Activated naive CD4-positive, alpha-beta T cell treated with anti-CD3 and anti-CD28 coated beads for 36 hours (primary cell): ENCODE data around the gene ACOT7. TPM values are rescaled to one million over a fixed set of nuclear protein-coding genes. Genes with fewer than 3 reads are reported as not detected.

ENCODE experiments used
- CTCF ChIA-PET: fragments of 350-600 bp; sonication (Branson Sonifier 250); formaldehyde crosslinking; loops from one replicate; lab custom pipeline; 2021; ENCODE audit warnings: antibody characterized with exemption; lab: Charles Lee
- DNase-seq: peaks from one replicate; pipeline ENCODE4 v3.0.0-alpha.2; 2020
- H3K27ac Mint-ChIP-seq: one replicate; pipeline ENCODE4 v1.8.0; 2021; ENCODE audit warnings: mild to moderate bottlenecking, mixed read lengths
- H3K27me3 Mint-ChIP-seq: one replicate; pipeline ENCODE4 v1.8.0; 2021; ENCODE audit warnings: low read depth, mixed read lengths
- H3K36me3 Mint-ChIP-seq: one replicate; pipeline ENCODE4 v1.8.0; 2021; ENCODE audit warnings: low read depth, mixed read lengths
- H3K4me1 Mint-ChIP-seq: one replicate; pipeline ENCODE4 v1.8.0; 2021; ENCODE audit warnings: low read depth, mixed read lengths
- H3K4me3 Mint-ChIP-seq: one replicate; pipeline ENCODE4 v1.8.0; 2021; ENCODE audit warnings: mild to moderate bottlenecking, moderate library complexity, mixed read lengths
- H3K9me3 Mint-ChIP-seq: one replicate; pipeline ENCODE4 v1.8.0; 2021; ENCODE audit warnings: mixed read lengths
- intact Hi-C: fragments of 100-400 bp; cut with micrococcal nuclease; formaldehyde crosslinking; loops from one replicate; pipeline ENCODE4 v1.15.1; 2023
- total RNA-seq, 2 experiments: library from RNA; stranded (reverse); gene quantifications; one replicate each; pipeline ENCODE4 v1.2.3, GENCODE V29; 2021

The ACOT7 gene
- total RNA-seq, 2 experiments from 2014 or later = 74.2 to 77.6 TPM

DNA sequence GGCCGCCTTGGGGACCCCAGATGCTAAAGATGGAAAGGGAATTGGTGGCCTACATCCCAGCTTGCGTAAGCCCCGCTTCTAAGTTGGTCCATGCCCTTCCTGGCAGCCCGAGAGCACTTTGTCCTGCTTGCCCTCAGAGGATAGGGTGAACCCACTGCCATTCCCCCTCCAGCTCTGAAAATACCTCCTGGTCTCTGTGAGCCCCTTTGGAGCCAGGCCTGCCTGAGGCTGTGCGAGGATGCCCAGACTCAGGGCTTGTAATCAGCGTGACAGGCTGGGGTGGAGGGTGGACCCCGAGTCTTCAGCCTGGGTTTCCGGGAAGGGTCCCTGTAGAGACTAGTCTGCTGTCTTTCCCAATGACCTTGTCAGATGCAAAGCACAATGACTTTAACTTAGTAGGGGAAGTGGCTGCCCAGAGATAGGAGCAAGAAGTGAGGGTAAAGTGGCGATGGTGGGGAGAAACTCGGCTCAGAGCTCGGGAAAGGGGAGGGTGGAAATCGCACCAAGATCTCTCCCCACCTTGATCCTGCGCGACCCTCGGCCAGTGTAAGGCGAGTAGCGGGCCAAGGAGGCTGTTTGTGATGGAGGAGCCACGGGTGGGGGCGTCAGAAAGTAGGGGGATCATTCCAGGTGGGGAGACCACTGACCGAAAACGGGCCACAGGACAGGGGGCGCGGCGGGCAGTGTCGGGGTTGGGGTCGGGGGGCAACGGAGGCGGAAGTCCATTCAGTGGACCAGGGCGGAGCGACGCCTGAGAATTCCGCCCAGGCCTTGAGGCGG lies 152.3 kb downstream of the ACOT7 start:
- Mint-ChIP-seq H3K4me1 (peaks cover 9% of the 10 kb centered on the region), H3K27me3 (peaks cover 42% of the 10 kb centered on the region), H3K27ac (no peak overlapping the region), H3K4me3 (no peak overlapping the region), H3K36me3 (no peaks in the 10 kb centered on the region), H3K9me3 (no peaks in the 10 kb centered on the region)
- no peak for DNase-seq
- CTCF ChIA-PET = no interaction called here
- intact Hi-C loops = no loop called here

DNA sequence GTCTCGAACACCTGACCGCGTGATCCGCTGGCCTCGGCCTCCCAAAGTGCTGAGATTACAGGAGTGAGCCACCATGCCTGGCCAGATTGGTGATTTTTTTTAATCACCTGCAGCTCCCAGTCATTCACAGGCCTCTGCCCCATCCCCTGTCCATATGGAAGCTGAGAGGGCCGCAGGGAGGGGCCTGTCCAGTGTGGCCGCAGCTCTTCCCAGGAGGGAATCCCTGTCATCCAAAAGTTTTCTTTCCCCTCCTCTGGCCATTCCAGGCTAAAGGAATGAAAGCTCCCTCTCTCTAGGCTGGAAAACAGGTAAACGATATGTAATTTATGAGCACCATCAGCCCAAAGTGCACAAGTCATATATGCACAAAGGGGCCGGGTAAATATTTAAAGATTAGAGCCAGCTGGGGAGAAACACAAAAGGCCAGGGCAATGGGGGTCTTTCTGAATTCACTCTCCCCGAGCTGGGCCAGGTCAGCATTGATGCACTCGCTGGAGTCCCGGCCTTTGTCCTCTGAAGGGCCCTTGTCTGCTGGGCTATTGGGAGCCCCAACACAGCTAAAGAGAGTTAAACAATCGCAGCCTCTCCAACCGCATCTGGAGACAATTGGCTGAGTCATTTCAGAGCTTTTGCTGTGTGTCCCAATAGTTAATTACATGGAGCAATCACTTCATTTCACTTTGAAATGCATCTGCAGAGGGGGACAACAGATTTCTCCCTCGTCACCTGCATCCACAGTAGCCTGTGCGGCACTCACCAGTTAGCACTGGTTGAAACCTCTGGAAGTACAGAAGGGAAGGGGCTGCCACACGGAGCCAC lies 153.4 kb downstream of the ACOT7 start:
- CTCF ChIA-PET = interaction anchor here (0.6 to 1.2 kb wide), 5 partner anchors 8 to 394 kb away, joined by 3 to 5 read pairs (median 3); no protein-coding TSS in a partner anchor
- Mint-ChIP-seq H3K36me3 (no peaks in the 10 kb centered on the region), H3K27me3 (peaks cover 38% of the 10 kb centered on the region), H3K4me3 (no peak overlapping the region), H3K9me3 (no peaks in the 10 kb centered on the region), H3K27ac (no peak overlapping the region), H3K4me1 (peaks cover 12% of the 10 kb centered on the region)
- intact Hi-C loops = no loop called here
- DNase-seq = no peak

DNA sequence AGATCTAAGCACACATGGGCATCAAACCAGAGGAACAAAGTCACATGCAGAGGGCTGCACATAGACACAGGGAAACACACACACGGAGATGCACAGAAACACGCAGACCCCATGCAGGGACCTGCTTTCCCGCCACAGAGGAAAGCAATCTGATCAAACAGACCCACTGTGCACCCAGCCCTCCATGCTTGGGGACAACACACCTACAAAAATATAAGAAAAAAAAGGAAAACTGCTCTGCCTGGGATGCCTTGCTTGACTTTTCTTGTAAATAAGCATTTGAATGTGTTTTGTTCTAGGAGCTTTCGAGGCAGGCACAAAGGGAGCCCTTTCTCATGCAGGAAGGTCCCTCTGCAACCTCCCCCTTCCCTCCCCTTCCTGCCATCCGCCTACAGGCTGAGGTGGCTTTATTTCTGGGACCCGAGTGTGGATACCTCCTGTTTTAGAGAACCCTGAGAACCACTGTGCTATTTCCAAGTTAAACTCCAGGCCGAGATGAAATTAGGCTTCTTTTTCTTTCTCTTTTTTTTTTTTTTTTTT lies 154.3 kb downstream of the ACOT7 start:
- peaks cover under 1% of the 10 kb centered on the region for H3K36me3 Mint-ChIP-seq
- no peak overlapping the region for H3K27ac Mint-ChIP-seq
- no peak for DNase-seq
- CTCF ChIA-PET = interaction anchor here (1.0 to 1.6 kb wide), 11 partner anchors 8 to 228 kb away, joined by 3 to 10 read pairs (median 3); partner anchors contain the start of gene ACOT7
- peaks cover 17% of the 10 kb centered on the region for H3K4me1 Mint-ChIP-seq
- H3K9me3 Mint-ChIP-seq = no peaks in the 10 kb centered on the region
- H3K27me3 Mint-ChIP-seq = peaks cover 33% of the 10 kb centered on the region
- no peak overlapping the region for H3K4me3 Mint-ChIP-seq
- intact Hi-C loops = no loop called here

GRCh38 chr1:6237093-6237492 lies 156.5 kb downstream of the ACOT7 start:
- Mint-ChIP-seq H3K27me3 (peaks cover 21% of the 10 kb centered on the region), H3K4me1 (peaks cover 32% of the 10 kb centered on the region), H3K4me3 (peak overlapping the region; percentile 9), H3K36me3 (peaks cover 16% of the 10 kb centered on the region), H3K27ac (peak overlapping the region; percentile 24), H3K9me3 (no peaks in the 10 kb centered on the region)
- no peak for DNase-seq
- intact Hi-C loops = no loop called here
- CTCF ChIA-PET = interaction anchor here (0.6 to 3.2 kb wide), 5 partner anchors 10 to 128 kb away, joined by 3 to 20 read pairs (median 4); no protein-coding TSS in a partner anchor

- DNase-seq = peak; percentile 22
- peaks cover 10% of the 10 kb centered on the region for H3K27me3 Mint-ChIP-seq
- H3K36me3 Mint-ChIP-seq = peaks cover 21% of the 10 kb centered on the region
- H3K4me3 Mint-ChIP-seq = peak overlapping the region; percentile 87
- intact Hi-C loops = loop anchor here (1.0 to 2.0 kb wide), 2 partner anchors 29 to 242 kb away; partner anchors contain the start of genes NPHP4 and RNF207
- peak overlapping the region; percentile 26 for H3K27ac Mint-ChIP-seq
- peaks cover 26% of the 10 kb centered on the region for H3K4me1 Mint-ChIP-seq
- CTCF ChIA-PET = interaction anchor here (0.8 to 3.2 kb wide), 2 partner anchors 12 to 29 kb away, joined by 3 to 20 read pairs; no protein-coding TSS in a partner anchor
- no peaks in the 10 kb centered on the region for H3K9me3 Mint-ChIP-seq
Observed at GRCh38 chr1:6235296-6235677, 158.3 kb downstream of the ACOT7 start.

DNA sequence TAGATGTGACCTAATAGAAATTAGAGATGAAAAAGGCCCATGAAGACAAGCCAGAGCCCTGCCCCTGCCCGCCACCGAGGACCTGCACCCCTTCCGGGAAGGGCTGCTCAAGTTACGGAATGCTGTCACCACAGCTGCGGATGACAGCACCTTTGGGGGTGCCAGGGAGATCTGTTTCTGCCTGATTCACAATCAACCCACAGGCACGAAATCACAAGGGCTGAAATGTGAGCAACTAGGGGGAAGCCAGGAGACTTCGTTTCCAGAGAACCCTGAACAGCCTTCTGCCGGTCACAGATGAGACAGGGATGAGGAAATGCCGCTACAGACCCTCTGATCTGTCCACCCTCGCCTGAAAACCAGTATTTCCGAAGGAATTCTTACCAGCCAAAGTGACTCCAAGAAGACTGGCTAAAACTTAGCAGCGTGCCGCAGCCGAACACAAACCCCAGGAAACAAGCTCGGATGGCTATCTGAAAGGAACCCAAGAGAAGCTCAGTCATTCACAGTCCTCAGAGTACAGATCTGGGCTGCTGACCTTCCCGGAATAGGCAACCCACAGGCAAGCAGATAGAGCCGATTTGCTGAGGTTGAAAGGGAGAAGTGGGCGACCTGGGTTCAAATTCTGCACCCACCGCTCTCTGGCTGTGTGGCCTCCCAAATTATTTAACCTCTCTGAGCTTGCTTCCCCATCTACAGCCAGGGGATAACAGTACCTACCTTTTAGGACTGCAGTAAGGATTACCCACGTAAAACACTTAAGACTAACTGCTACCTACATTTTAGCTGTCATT lies 158.9 kb downstream of the ACOT7 start:
- DNase-seq = no peak
- H3K27me3 Mint-ChIP-seq = peaks cover 6% of the 10 kb centered on the region
- H3K36me3 Mint-ChIP-seq = peaks cover 23% of the 10 kb centered on the region
- peaks cover 26% of the 10 kb centered on the region for H3K4me1 Mint-ChIP-seq
- intact Hi-C loops = loop anchor here (1.0 to 2.0 kb wide), 2 partner anchors 28 to 242 kb away; partner anchors contain the start of genes NPHP4 and RNF207
- H3K27ac Mint-ChIP-seq = peak overlapping the region; percentile 26
- CTCF ChIA-PET = interaction anchor here (0.8 to 3.2 kb wide), 2 partner anchors 12 to 28 kb away, joined by 3 to 20 read pairs; no protein-coding TSS in a partner anchor
- H3K9me3 Mint-ChIP-seq = no peaks in the 10 kb centered on the region
- peak overlapping the region; percentile 87 for H3K4me3 Mint-ChIP-seq

DNA sequence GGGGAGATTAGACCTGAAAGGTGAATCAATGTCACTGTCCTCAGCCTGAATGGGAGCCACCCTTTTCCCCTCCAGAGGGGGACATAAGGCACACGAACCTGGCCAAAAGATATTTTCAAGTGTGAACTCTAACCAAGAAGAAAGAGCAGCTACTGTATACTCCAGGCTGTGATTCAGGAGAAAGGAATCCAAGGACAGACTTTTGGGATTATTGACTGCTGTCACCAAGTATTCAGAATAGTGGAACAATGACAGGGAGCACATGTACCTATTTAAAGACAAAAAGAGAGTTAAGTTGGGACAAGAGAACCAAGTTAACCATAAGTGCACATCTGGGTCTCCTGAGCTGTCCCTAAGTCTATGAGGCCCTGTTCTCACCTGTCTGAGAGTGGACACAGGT lies 160.2 kb downstream of the ACOT7 start:
- no peak for DNase-seq
- CTCF ChIA-PET = interaction anchor here (0.7 to 1.1 kb wide), 2 partner anchors 26 to 88 kb away, joined by 3 to 4 read pairs; no protein-coding TSS in a partner anchor
- Mint-ChIP-seq H3K9me3 (no peaks in the 10 kb centered on the region), H3K4me3 (no peak overlapping the region), H3K4me1 (peaks cover 26% of the 10 kb centered on the region), H3K27ac (no peak overlapping the region), H3K27me3 (no peaks in the 10 kb centered on the region), H3K36me3 (peaks cover 24% of the 10 kb centered on the region)
- intact Hi-C loops = no loop called here

DNA sequence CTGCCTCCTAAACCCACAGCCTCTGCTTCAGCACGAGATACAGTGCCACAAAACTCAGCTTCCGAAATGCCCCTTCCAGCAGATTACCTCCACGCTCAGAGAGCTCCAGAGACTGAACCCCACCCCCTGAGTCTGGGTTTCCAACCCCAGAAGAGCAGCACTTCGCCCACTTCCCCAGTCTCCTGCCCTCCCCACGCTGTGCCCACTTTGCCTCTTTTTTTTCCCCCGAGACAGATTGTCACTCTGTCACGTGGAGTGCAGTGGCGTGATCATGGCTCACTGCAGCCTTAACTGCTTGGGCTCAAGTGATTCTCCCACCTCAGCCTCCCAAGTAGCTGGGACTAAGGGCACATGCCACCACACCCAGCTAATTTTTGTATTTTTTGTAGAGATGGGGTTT lies 167.9 kb downstream of the ACOT7 start:
- Mint-ChIP-seq H3K36me3 (peaks cover 30% of the 10 kb centered on the region), H3K9me3 (no peaks in the 10 kb centered on the region), H3K4me1 (no peaks in the 10 kb centered on the region), H3K27ac (no peak overlapping the region), H3K4me3 (no peak overlapping the region), H3K27me3 (no peaks in the 10 kb centered on the region)
- CTCF ChIA-PET = interaction anchor here (1.1 kb wide), 1 partner anchor 25 kb away, joined by 4 read pairs; no protein-coding TSS in a partner anchor
- no peak for DNase-seq
- intact Hi-C loops = no loop called here

DNA sequence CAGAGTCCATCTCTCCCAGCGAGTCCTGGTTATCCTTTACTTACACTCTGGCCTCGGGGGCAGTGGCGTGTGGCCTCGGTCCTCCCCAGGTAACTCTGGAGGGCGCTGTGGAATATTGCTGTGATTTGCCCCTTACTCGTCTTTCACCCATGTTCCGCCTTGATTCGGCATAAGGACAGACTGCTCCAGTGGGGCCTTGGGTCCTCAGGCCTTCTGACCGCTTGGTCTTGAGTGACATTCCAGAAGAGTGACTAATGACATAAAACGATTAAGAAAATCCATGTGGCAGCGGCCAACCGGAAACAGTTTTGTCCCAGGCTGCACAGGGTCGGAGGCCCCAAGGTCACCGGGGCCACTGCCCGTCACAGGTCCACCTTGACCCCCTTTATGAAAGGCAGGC lies 168.8 kb downstream of the ACOT7 start:
- no peaks in the 10 kb centered on the region for H3K9me3 Mint-ChIP-seq
- no peak for DNase-seq
- CTCF ChIA-PET = interaction anchor here (0.7 to 1.0 kb wide), 2 partner anchors 20 to 27 kb away, joined by 3 to 4 read pairs; no protein-coding TSS in a partner anchor
- H3K4me3 Mint-ChIP-seq = no peak overlapping the region
- H3K27me3 Mint-ChIP-seq = no peaks in the 10 kb centered on the region
- H3K27ac Mint-ChIP-seq = no peak overlapping the region
- H3K36me3 Mint-ChIP-seq = peaks cover 31% of the 10 kb centered on the region
- intact Hi-C loops = no loop called here
- no peaks in the 10 kb centered on the region for H3K4me1 Mint-ChIP-seq

GRCh38 chr1:6223617-6224016 lies 169.9 kb downstream of the ACOT7 start:
- intact Hi-C loops = no loop called here
- CTCF ChIA-PET = interaction anchor here (1.0 kb wide), 1 partner anchor 19 kb away, joined by 4 read pairs; no protein-coding TSS in a partner anchor
- no peak overlapping the region for H3K27ac Mint-ChIP-seq
- H3K9me3 Mint-ChIP-seq = no peaks in the 10 kb centered on the region
- peaks cover 30% of the 10 kb centered on the region for H3K36me3 Mint-ChIP-seq
- no peaks in the 10 kb centered on the region for H3K4me1 Mint-ChIP-seq
- no peak overlapping the region for H3K4me3 Mint-ChIP-seq
- no peak for DNase-seq
- H3K27me3 Mint-ChIP-seq = no peaks in the 10 kb centered on the region

GRCh38 chr1:6222636-6223035 lies 170.9 kb downstream of the ACOT7 start:
- H3K27me3 Mint-ChIP-seq = peaks cover under 1% of the 10 kb centered on the region
- H3K36me3 Mint-ChIP-seq = peaks cover 30% of the 10 kb centered on the region
- H3K9me3 Mint-ChIP-seq = no peaks in the 10 kb centered on the region
- H3K4me1 Mint-ChIP-seq = no peaks in the 10 kb centered on the region
- no peak overlapping the region for H3K27ac Mint-ChIP-seq
- CTCF ChIA-PET = no interaction called here
- no peak overlapping the region for H3K4me3 Mint-ChIP-seq
- no peak for DNase-seq
- intact Hi-C loops = no loop called here
